Measurements from ENCODE around the gene PARD3B. TPM values are rescaled to one million over a fixed set of nuclear protein-coding genes. Genes with fewer than 3 reads are reported as not detected.

The PARD3B gene
- total RNA-seq, 4 donors from 2014 or later: 27.8 to 39.3 (median 33.7) TPM

- DNase-seq (ENCODE audit: low spot score): no peak
- ATAC-seq (ENCODE audit: low FRiP score): no peak
- no peak for TF ChIP-seq CTCF (IDR thresholded peaks at IDR 0.05)
Measured at GRCh38 chr2:205627085-205627484, 1081.8 kb downstream of the PARD3B start.

- no peak for DNase-seq (ENCODE audit: low spot score)
- no peak for ATAC-seq (ENCODE audit: low FRiP score)
- no peak for TF ChIP-seq CTCF (IDR thresholded peaks at IDR 0.05)
Measured at GRCh38 chr2:205628422-205628821, 1083.1 kb downstream of the PARD3B start.

- TF ChIP-seq CTCF (IDR thresholded peaks at IDR 0.05): no peak
- no peak for ATAC-seq (ENCODE audit: low FRiP score)
- no peak for DNase-seq (ENCODE audit: low spot score)
Measured at GRCh38 chr2:205629091-205629776, 1084.0 kb downstream of the PARD3B start.

GRCh38 chr2:205633994-205634393 is 1088.7 kb downstream of the PARD3B start:
- DNase-seq (ENCODE audit: low spot score) (no peak), ATAC-seq (ENCODE audit: low FRiP score) (no peak)
- no peak for TF ChIP-seq CTCF (IDR thresholded peaks at IDR 0.05)

GRCh38 chr2:205636549-205637319 is 1091.5 kb downstream of the PARD3B start:
- no peak for DNase-seq (ENCODE audit: low spot score)
- TF ChIP-seq CTCF (IDR thresholded peaks at IDR 0.05): no peak
- no peak for ATAC-seq (ENCODE audit: low FRiP score)

- TF ChIP-seq CTCF (IDR thresholded peaks at IDR 0.05): no peak
- ATAC-seq (ENCODE audit: low FRiP score): no peak
- no peak for DNase-seq (ENCODE audit: low spot score)
Measured at GRCh38 chr2:205637320-205637602, 1092.0 kb downstream of the PARD3B start.

Measured in omental fat pad (tissue), 4 donors.